HEK293 (cell line): ENCODE results near the gene ALS2.

Source experiments
- IKZF3 ChIP-seq: fragments of 450-650 bp; IDR thresholded peaks from 2 replicates; pipeline ENCODE4 v1.5.0; 2018; ENCODE audit warnings: missing biosample characterization, mild to moderate bottlenecking, missing genetic modification characterization, moderate library complexity
- KLF10 ChIP-seq: fragments of 450-650 bp; IDR thresholded peaks from 2 replicates; pipeline ENCODE4 v1.5.1; 2018; ENCODE audit warnings: missing biosample characterization, mild to moderate bottlenecking, missing genetic modification characterization
- KLF8 ChIP-seq: fragments of 450-650 bp; formaldehyde crosslinking; IDR thresholded peaks from 2 replicates; pipeline ENCODE4 v1.5.1; 2016; ENCODE audit warnings: missing biosample characterization, missing genetic modification characterization
- PRDM1 ChIP-seq: fragments of 450-650 bp; formaldehyde crosslinking; IDR thresholded peaks from 2 replicates; pipeline ENCODE4; 2016; ENCODE audit warnings: missing biosample characterization, missing genetic modification characterization
- SP2 ChIP-seq: fragments of 450-650 bp; formaldehyde crosslinking; IDR thresholded peaks from 2 replicates; pipeline ENCODE4 v1.5.1; 2016; ENCODE audit warnings: missing biosample characterization, missing genetic modification characterization
- YY1 ChIP-seq: fragments of 450-650 bp; formaldehyde crosslinking; IDR thresholded peaks from 2 replicates; pipeline ENCODE4 v1.5.1; 2018; ENCODE audit warnings: missing biosample characterization, missing genetic modification characterization
- ZBTB1 ChIP-seq: fragments of 450-650 bp; formaldehyde crosslinking; IDR thresholded peaks from 2 replicates; pipeline ENCODE4 v1.5.1; 2016; ENCODE audit warnings: missing biosample characterization, missing genetic modification characterization
- ZBTB48 ChIP-seq: fragments of 450-650 bp; formaldehyde crosslinking; IDR thresholded peaks from 2 replicates; pipeline ENCODE4 v1.5.1; 2016; ENCODE audit warnings: missing biosample characterization, missing genetic modification characterization
- ZFP3 ChIP-seq: fragments of 450-650 bp; formaldehyde crosslinking; IDR thresholded peaks from 2 replicates; pipeline ENCODE4 v1.5.1; 2016; ENCODE audit warnings: low read depth, missing biosample characterization, missing genetic modification characterization
- ZIC2 ChIP-seq: fragments of 450-650 bp; formaldehyde crosslinking; IDR thresholded peaks from 2 replicates; pipeline ENCODE4 v1.5.1; 2016; ENCODE audit warnings: missing biosample characterization, missing genetic modification characterization
- ZNF184 ChIP-seq: fragments of 450-650 bp; IDR thresholded peaks from 2 replicates; pipeline ENCODE4 v1.5.1; 2018; ENCODE audit warnings: missing biosample characterization, mild to moderate bottlenecking, missing genetic modification characterization
- ZNF23 ChIP-seq: fragments of 450-650 bp; formaldehyde crosslinking; IDR thresholded peaks from 2 replicates; pipeline ENCODE4 v1.5.1; 2016; ENCODE audit warnings: missing biosample characterization, missing genetic modification characterization, borderline replicate concordance
- ZNF24 ChIP-seq: fragments of 450-650 bp; formaldehyde crosslinking; IDR thresholded peaks from 2 replicates; pipeline ENCODE4 v1.5.1; 2016; ENCODE audit warnings: missing biosample characterization, missing genetic modification characterization
- ZNF248 ChIP-seq: fragments of 450-650 bp; formaldehyde crosslinking; IDR thresholded peaks from 2 replicates; pipeline ENCODE4 v1.5.1; 2017; ENCODE audit warnings: missing biosample characterization, missing genetic modification characterization
- ZNF292 ChIP-seq: fragments of 450-650 bp; formaldehyde crosslinking; IDR thresholded peaks from 2 replicates; pipeline ENCODE4 v1.5.1; 2016; ENCODE audit warnings: low read depth, missing biosample characterization, missing genetic modification characterization, borderline replicate concordance
- ZNF335 ChIP-seq: fragments of 450-650 bp; formaldehyde crosslinking; conservative IDR thresholded peaks from 2 replicates; pipeline ENCODE4 v1.5.1; 2016; ENCODE audit warnings: missing biosample characterization, missing genetic modification characterization
- ZNF341 ChIP-seq: fragments of 450-650 bp; formaldehyde crosslinking; IDR thresholded peaks from 2 replicates; pipeline ENCODE4; 2016; ENCODE audit warnings: low read depth, missing biosample characterization, missing genetic modification characterization
- ZNF792 ChIP-seq: fragments of 450-650 bp; formaldehyde crosslinking; IDR thresholded peaks from 2 replicates; pipeline ENCODE4 v1.5.1; 2016; ENCODE audit warnings: missing biosample characterization, missing genetic modification characterization
- ZNF843 ChIP-seq: fragments of 450-650 bp; formaldehyde crosslinking; IDR thresholded peaks from 2 replicates; pipeline ENCODE4 v1.5.1; 2016; ENCODE audit warnings: missing biosample characterization, missing genetic modification characterization
- TF ChIP-seq, protein P1 (sequence below): fragments of 450-650 bp; formaldehyde crosslinking; IDR thresholded peaks from 2 replicates; pipeline ENCODE4 v1.5.1; 2017; ENCODE audit warnings: missing biosample characterization, missing genetic modification characterization
- TF ChIP-seq, protein P2 (sequence below): fragments of 450-650 bp; formaldehyde crosslinking; IDR thresholded peaks from 2 replicates; pipeline ENCODE4 v1.5.1; 2016; ENCODE audit warnings: missing biosample characterization, missing genetic modification characterization
- TF ChIP-seq, protein P3 (sequence below): fragments of 450-650 bp; formaldehyde crosslinking; IDR thresholded peaks from 2 replicates; pipeline ENCODE4 v1.5.1; 2016; ENCODE audit warnings: missing biosample characterization, missing genetic modification characterization
- TF ChIP-seq, protein P4 (sequence below): fragments of 450-650 bp; formaldehyde crosslinking; optimal IDR thresholded peaks from 2 replicates; pipeline ENCODE3; 2016; ENCODE audit warnings: missing biosample characterization, mild to moderate bottlenecking, missing genetic modification characterization
- TF ChIP-seq, protein P5 (sequence below): fragments of 450-650 bp; formaldehyde crosslinking; IDR thresholded peaks from 2 replicates; pipeline ENCODE4 v1.5.1; 2016; ENCODE audit warnings: missing biosample characterization, missing genetic modification characterization, low read depth
- TF ChIP-seq, protein P6 (sequence below): fragments of 450-650 bp; formaldehyde crosslinking; IDR thresholded peaks from 2 replicates; pipeline ENCODE4 v1.5.1; 2016; ENCODE audit warnings: missing biosample characterization, missing genetic modification characterization
- TF ChIP-seq, protein P7 (sequence below): fragments of 450-650 bp; IDR thresholded peaks from 2 replicates; pipeline ENCODE4 v1.5.1; 2018; ENCODE audit warnings: missing biosample characterization, mild to moderate bottlenecking, missing genetic modification characterization

Gene ALS2

DNA sequence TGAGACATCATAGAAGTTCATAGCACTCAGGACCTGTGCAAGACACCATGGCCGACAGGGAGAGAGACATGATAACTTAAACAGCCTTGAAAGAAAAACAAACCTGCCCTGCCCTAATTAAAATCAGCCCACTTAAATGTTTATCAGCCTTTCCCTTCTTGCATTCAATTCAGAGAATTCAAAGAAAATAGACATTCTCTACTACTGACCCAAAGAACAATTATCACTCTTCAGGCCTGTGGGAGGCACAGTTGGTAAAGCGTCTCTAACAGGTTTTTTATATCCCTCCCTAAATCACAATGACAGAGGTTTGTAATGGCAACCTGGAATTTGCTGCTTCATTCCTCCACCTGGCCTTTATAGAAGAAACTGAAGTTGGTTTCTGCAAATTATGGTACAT is 27.3 kb upstream of the ALS2 start (continued):
- TF ChIP-seq, protein P1, sequence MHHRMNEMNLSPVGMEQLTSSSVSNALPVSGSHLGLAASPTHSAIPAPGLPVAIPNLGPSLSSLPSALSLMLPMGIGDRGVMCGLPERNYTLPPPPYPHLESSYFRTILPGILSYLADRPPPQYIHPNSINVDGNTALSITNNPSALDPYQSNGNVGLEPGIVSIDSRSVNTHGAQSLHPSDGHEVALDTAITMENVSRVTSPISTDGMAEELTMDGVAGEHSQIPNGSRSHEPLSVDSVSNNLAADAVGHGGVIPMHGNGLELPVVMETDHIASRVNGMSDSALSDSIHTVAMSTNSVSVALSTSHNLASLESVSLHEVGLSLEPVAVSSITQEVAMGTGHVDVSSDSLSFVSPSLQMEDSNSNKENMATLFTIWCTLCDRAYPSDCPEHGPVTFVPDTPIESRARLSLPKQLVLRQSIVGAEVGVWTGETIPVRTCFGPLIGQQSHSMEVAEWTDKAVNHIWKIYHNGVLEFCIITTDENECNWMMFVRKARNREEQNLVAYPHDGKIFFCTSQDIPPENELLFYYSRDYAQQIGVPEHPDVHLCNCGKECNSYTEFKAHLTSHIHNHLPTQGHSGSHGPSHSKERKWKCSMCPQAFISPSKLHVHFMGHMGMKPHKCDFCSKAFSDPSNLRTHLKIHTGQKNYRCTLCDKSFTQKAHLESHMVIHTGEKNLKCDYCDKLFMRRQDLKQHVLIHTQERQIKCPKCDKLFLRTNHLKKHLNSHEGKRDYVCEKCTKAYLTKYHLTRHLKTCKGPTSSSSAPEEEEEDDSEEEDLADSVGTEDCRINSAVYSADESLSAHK (tag by site-specific recombination): peak; percentile 26; the same call in 1 of the 2 replicates
- TF ChIP-seq PRDM1: no peak
- TF ChIP-seq ZNF792: no peak
- TF ChIP-seq, protein P2, sequence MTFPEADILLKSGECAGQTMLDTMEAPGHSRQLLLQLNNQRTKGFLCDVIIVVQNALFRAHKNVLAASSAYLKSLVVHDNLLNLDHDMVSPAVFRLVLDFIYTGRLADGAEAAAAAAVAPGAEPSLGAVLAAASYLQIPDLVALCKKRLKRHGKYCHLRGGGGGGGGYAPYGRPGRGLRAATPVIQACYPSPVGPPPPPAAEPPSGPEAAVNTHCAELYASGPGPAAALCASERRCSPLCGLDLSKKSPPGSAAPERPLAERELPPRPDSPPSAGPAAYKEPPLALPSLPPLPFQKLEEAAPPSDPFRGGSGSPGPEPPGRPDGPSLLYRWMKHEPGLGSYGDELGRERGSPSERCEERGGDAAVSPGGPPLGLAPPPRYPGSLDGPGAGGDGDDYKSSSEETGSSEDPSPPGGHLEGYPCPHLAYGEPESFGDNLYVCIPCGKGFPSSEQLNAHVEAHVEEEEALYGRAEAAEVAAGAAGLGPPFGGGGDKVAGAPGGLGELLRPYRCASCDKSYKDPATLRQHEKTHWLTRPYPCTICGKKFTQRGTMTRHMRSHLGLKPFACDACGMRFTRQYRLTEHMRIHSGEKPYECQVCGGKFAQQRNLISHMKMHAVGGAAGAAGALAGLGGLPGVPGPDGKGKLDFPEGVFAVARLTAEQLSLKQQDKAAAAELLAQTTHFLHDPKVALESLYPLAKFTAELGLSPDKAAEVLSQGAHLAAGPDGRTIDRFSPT (tag by site-specific recombination): no peak
- peak; percentile 37; the same call in 1 of the 2 replicates for TF ChIP-seq ZIC2 (tag by site-specific recombination)
- TF ChIP-seq, protein P3, sequence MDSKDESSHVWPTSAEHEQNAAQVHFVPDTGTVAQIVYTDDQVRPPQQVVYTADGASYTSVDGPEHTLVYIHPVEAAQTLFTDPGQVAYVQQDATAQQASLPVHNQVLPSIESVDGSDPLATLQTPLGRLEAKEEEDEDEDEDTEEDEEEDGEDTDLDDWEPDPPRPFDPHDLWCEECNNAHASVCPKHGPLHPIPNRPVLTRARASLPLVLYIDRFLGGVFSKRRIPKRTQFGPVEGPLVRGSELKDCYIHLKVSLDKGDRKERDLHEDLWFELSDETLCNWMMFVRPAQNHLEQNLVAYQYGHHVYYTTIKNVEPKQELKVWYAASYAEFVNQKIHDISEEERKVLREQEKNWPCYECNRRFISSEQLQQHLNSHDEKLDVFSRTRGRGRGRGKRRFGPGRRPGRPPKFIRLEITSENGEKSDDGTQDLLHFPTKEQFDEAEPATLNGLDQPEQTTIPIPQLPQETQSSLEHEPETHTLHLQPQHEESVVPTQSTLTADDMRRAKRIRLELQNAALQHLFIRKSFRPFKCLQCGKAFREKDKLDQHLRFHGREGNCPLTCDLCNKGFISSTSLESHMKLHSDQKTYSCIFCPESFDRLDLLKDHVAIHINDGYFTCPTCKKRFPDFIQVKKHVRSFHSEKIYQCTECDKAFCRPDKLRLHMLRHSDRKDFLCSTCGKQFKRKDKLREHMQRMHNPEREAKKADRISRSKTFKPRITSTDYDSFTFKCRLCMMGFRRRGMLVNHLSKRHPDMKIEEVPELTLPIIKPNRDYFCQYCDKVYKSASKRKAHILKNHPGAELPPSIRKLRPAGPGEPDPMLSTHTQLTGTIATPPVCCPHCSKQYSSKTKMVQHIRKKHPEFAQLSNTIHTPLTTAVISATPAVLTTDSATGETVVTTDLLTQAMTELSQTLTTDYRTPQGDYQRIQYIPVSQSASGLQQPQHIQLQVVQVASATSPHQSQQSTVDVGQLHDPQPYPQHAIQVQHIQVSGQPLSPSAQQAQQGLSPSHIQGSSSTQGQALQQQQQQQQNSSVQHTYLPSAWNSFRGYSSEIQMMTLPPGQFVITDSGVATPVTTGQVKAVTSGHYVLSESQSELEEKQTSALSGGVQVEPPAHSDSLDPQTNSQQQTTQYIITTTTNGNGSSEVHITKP: no peak
- no peak for TF ChIP-seq SP2 (tag by site-specific recombination)
- no peak for TF ChIP-seq YY1
- no peak for TF ChIP-seq ZNF248 (tag by site-specific recombination)
- no peak for TF ChIP-seq KLF10 (tag by site-specific recombination)
- TF ChIP-seq ZNF292 (tag by site-specific recombination): no peak
- TF ChIP-seq ZFP3: no peak
- TF ChIP-seq ZNF23: no peak
- TF ChIP-seq, protein P4, sequence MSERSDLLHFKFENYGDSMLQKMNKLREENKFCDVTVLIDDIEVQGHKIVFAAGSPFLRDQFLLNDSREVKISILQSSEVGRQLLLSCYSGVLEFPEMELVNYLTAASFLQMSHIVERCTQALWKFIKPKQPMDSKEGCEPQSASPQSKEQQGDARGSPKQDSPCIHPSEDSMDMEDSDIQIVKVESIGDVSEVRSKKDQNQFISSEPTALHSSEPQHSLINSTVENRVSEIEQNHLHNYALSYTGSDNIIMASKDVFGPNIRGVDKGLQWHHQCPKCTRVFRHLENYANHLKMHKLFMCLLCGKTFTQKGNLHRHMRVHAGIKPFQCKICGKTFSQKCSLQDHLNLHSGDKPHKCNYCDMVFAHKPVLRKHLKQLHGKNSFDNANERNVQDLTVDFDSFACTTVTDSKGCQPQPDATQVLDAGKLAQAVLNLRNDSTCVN (tag by site-specific recombination): no peak
- no peak for TF ChIP-seq ZBTB48 (tag by site-specific recombination)
- peak; percentile 44; the same call in 1 of the 2 replicates for TF ChIP-seq ZNF335 (tag by site-specific recombination)
- TF ChIP-seq IKZF3 (tag by site-specific recombination): peak; percentile 38
- no peak for TF ChIP-seq KLF8 (tag by site-specific recombination)
- TF ChIP-seq, protein P5, sequence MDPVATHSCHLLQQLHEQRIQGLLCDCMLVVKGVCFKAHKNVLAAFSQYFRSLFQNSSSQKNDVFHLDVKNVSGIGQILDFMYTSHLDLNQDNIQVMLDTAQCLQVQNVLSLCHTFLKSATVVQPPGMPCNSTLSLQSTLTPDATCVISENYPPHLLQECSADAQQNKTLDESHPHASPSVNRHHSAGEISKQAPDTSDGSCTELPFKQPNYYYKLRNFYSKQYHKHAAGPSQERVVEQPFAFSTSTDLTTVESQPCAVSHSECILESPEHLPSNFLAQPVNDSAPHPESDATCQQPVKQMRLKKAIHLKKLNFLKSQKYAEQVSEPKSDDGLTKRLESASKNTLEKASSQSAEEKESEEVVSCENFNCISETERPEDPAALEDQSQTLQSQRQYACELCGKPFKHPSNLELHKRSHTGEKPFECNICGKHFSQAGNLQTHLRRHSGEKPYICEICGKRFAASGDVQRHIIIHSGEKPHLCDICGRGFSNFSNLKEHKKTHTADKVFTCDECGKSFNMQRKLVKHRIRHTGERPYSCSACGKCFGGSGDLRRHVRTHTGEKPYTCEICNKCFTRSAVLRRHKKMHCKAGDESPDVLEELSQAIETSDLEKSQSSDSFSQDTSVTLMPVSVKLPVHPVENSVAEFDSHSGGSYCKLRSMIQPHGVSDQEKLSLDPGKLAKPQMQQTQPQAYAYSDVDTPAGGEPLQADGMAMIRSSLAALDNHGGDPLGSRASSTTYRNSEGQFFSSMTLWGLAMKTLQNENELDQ (tag by site-specific recombination): no peak
- TF ChIP-seq, protein P6, sequence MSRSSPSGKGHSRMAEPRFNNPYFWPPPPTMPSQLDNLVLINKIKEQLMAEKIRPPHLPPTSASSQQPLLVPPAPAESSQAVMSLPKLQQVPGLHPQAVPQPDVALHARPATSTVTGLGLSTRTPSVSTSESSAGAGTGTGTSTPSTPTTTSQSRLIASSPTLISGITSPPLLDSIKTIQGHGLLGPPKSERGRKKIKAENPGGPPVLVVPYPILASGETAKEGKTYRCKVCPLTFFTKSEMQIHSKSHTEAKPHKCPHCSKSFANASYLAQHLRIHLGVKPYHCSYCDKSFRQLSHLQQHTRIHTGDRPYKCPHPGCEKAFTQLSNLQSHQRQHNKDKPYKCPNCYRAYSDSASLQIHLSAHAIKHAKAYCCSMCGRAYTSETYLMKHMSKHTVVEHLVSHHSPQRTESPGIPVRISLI (tag by site-specific recombination): no peak
- no peak for TF ChIP-seq ZBTB1 (tag by site-specific recombination)
- TF ChIP-seq ZNF184 (tag by site-specific recombination): no peak
- no peak for TF ChIP-seq ZNF24 (tag by site-specific recombination)
- peak; percentile 25 for TF ChIP-seq ZNF341 (tag by site-specific recombination)
- TF ChIP-seq, protein P7, sequence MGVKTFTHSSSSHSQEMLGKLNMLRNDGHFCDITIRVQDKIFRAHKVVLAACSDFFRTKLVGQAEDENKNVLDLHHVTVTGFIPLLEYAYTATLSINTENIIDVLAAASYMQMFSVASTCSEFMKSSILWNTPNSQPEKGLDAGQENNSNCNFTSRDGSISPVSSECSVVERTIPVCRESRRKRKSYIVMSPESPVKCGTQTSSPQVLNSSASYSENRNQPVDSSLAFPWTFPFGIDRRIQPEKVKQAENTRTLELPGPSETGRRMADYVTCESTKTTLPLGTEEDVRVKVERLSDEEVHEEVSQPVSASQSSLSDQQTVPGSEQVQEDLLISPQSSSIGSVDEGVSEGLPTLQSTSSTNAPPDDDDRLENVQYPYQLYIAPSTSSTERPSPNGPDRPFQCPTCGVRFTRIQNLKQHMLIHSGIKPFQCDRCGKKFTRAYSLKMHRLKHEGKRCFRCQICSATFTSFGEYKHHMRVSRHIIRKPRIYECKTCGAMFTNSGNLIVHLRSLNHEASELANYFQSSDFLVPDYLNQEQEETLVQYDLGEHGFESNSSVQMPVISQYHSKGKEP: peak; percentile 52; the same call in 1 of the 2 replicates
- no peak for TF ChIP-seq ZNF843
